ENCODE results near the gene CSPG5.

The CSPG5 gene

DNA sequence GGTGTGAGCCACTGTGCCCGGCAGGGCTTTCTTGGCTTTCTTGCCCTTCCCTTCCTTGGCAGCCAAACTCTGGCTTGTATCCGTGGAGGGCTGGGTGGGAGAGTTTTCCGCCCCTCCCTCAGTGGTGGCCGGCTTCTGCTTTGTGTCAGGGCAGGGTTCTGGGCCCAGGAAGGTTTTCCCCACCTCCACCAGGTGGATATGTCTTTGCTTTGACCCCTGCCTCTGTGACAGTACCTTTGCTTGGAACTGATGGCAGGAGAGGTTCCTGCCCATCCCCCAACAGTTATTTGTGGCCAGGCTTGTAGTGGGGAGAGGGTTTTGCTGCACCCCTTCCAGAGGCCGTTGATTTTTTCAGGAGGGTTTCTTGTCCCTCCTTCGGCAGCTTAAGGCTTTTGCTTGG is 24.3 kb downstream of the CSPG5 start:
- H3K27ac ChIP-seq (ENCODE audit: low read depth, low read length), result no peak overlapping the region
- no peaks in the 10 kb centered on the region for H3K27me3 ChIP-seq (ENCODE audit: control insufficient read depth, insufficient read depth, low read length)
- no peak overlapping the region for H3K4me3 ChIP-seq (ENCODE audit: low read length)
- H3K36me3 ChIP-seq (ENCODE audit: control insufficient read depth, insufficient read depth, low read length), result no peaks in the 10 kb centered on the region
- H3K9ac ChIP-seq (ENCODE audit: low read length), result no peak overlapping the region
- H3K4me1 ChIP-seq (ENCODE audit: control insufficient read depth, insufficient read depth, low read length), result no peaks in the 10 kb centered on the region

GRCh38 chr3:47553407-47553806 is 25.3 kb downstream of the CSPG5 start:
- Histone ChIP-seq H3K9ac (ENCODE audit: low read length) (no peak overlapping the region), H3K27ac (ENCODE audit: low read depth, low read length) (no peak overlapping the region)

DNA sequence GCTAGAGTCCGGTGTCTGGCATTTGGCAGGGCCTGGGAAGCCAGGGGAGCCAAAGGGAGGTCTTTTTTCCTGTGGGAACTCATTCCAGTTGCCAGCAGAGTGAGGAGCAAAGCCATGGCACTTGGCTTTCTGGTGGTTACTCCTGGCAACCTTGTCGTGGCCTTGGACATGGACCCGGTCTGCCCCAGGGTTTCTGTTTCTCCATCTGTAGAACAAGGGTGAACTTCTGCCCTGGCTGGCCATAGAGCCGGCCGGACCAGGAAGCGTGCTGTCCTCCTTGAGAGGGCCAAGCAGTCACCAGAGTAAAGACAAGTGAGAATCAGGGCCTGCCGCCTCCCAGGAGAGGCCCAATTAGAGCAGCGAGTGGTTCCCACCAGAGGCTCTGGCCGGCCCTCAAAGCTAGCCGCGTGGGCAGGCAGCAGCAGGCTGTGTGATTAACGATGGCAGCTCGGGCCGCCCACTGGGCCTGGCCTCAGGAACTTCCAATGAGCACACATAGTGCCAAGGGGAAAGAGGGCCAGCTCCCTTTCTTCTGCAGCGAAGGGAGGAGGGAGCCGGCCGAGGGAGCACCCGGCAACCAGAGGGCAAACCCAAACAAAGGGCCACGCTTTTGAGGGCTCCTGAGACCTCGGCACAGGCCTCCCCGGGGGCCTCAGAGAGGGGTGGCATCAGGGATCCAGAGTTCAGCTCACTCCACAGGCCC is 36.0 kb downstream of the CSPG5 start:
- Histone ChIP-seq H3K9ac (ENCODE audit: low read length) (no peak overlapping the region), H3K4me1 (ENCODE audit: control insufficient read depth, insufficient read depth, low read length) (peaks cover 10% of the 10 kb centered on the region), H3K4me3 (ENCODE audit: low read length) (no peak overlapping the region), H3K27ac (ENCODE audit: low read depth, low read length) (peak overlapping the region; percentile 57), H3K36me3 (ENCODE audit: control insufficient read depth, insufficient read depth, low read length) (no peaks in the 10 kb centered on the region), H3K27me3 (ENCODE audit: control insufficient read depth, insufficient read depth, low read length) (no peaks in the 10 kb centered on the region)

More at GRCh38 chr3:47553407-47553806, 25.3 kb downstream of the CSPG5 start:
- Histone ChIP-seq H3K4me3 (ENCODE audit: low read length) (no peak overlapping the region), H3K27me3 (ENCODE audit: control insufficient read depth, insufficient read depth, low read length) (no peaks in the 10 kb centered on the region), H3K4me1 (ENCODE audit: control insufficient read depth, insufficient read depth, low read length) (no peaks in the 10 kb centered on the region), H3K36me3 (ENCODE audit: control insufficient read depth, insufficient read depth, low read length) (no peaks in the 10 kb centered on the region)

DNA sequence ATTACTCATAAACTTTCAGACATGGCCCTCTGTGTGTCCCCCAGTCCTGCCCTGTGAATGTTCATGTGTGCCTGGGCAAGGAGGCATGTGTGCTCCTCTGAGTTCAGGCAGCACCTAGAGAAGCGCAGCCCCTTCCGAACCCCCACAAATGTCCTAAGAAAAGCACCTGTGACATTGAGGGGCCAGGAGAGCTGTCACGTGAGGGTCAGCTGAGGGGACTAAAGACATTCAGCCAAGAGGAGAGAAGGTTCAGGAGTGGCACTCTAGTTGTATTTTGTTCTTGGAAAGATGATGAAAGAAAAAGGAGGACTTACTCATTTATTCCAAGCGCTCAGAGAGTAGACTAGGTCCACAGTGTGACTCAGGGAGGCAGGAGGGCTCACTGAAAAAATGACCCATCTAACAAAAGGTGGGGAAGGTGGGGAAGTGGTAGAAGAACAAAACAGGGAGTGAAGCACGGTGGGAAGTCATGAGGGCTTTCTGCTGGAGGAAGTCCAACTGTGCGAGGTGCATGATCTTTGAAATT is 37.0 kb downstream of the CSPG5 start:
- H3K36me3 ChIP-seq (ENCODE audit: control insufficient read depth, insufficient read depth, low read length), result no peaks in the 10 kb centered on the region
- H3K27me3 ChIP-seq (ENCODE audit: control insufficient read depth, insufficient read depth, low read length), result no peaks in the 10 kb centered on the region
- no peak overlapping the region for H3K27ac ChIP-seq (ENCODE audit: low read depth, low read length)
- H3K9ac ChIP-seq (ENCODE audit: low read length), result no peak overlapping the region
- peaks cover 10% of the 10 kb centered on the region for H3K4me1 ChIP-seq (ENCODE audit: control insufficient read depth, insufficient read depth, low read length)
- no peak overlapping the region for H3K4me3 ChIP-seq (ENCODE audit: low read length)

DNA sequence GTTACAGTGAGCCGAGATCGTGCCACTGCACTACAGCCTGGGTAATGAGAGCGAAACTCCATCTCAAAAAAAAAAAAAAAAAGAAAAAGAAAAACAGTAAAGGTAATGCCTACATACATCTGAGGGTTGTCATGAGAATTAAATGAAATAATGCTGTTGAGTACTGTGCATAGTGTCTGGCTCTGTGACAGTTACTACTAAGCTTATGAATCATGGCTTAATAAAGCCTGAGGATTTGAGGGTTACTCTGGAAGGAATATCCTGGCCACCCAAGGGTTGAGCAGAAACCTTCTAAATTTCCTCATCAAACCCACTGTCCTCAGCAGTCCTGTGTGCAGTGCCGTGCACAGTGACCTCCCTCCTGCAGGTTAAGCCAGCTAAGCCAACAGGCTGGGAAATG is 38.4 kb downstream of the CSPG5 start:
- Histone ChIP-seq H3K27ac (ENCODE audit: low read depth, low read length) (no peak overlapping the region), H3K36me3 (ENCODE audit: control insufficient read depth, insufficient read depth, low read length) (no peaks in the 10 kb centered on the region), H3K4me1 (ENCODE audit: control insufficient read depth, insufficient read depth, low read length) (peaks cover 10% of the 10 kb centered on the region), H3K4me3 (ENCODE audit: low read length) (no peak overlapping the region), H3K27me3 (ENCODE audit: control insufficient read depth, insufficient read depth, low read length) (no peaks in the 10 kb centered on the region), H3K9ac (ENCODE audit: low read length) (no peak overlapping the region)

GRCh38 chr3:47536967-47537366 is 41.7 kb downstream of the CSPG5 start:
- Histone ChIP-seq H3K4me3 (ENCODE audit: low read length) (no peak overlapping the region), H3K27ac (ENCODE audit: low read depth, low read length) (no peak overlapping the region), H3K36me3 (ENCODE audit: control insufficient read depth, insufficient read depth, low read length) (no peaks in the 10 kb centered on the region), H3K9ac (ENCODE audit: low read length) (no peak overlapping the region), H3K4me1 (ENCODE audit: control insufficient read depth, insufficient read depth, low read length) (no peaks in the 10 kb centered on the region), H3K27me3 (ENCODE audit: control insufficient read depth, insufficient read depth, low read length) (no peaks in the 10 kb centered on the region)

DNA sequence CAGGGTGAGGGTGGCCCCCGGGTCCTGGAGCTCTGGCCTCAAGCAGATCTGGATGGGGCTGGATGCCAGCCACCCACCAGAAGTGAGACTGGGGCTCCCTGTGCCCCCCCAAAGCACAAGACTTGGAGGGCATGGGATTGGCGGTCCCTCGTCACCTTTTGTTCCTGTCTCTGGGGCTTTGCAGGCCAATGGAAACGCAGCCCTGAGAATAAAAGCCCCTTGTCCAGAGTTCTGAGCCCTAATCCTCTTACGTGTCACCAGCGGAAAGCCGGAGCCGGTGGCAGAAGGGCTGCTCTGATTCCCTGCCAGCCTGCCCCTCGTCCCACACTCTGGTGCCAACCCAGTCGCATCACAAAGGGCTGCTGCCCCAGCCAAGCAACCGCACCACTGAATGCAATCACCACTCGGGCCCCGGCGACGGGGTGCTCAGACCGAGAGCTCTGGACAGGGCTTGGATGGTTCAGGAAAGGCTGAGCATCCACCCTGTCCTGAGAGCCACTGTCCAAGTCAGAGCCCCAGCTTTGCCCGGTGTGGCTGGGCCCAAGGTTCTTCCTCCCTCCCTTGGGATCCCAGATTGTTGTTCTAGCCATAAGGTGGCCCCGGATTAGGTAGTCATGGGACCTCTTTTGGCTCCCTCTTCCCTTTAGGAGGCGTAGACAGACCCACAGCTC is 42.3 kb downstream of the CSPG5 start:
- no peaks in the 10 kb centered on the region for H3K36me3 ChIP-seq (ENCODE audit: control insufficient read depth, insufficient read depth, low read length)
- no peaks in the 10 kb centered on the region for H3K4me1 ChIP-seq (ENCODE audit: control insufficient read depth, insufficient read depth, low read length)
- no peaks in the 10 kb centered on the region for H3K27me3 ChIP-seq (ENCODE audit: control insufficient read depth, insufficient read depth, low read length)
- H3K27ac ChIP-seq (ENCODE audit: low read depth, low read length), result no peak overlapping the region
- no peak overlapping the region for H3K4me3 ChIP-seq (ENCODE audit: low read length)
- H3K9ac ChIP-seq (ENCODE audit: low read length), result no peak overlapping the region

- H3K4me3 ChIP-seq (ENCODE audit: low read length), result no peak overlapping the region
- H3K27me3 ChIP-seq (ENCODE audit: control insufficient read depth, insufficient read depth, low read length), result no peaks in the 10 kb centered on the region
- H3K27ac ChIP-seq (ENCODE audit: low read depth, low read length), result no peak overlapping the region
- no peaks in the 10 kb centered on the region for H3K36me3 ChIP-seq (ENCODE audit: control insufficient read depth, insufficient read depth, low read length)
- H3K9ac ChIP-seq (ENCODE audit: low read length), result no peak overlapping the region
- no peaks in the 10 kb centered on the region for H3K4me1 ChIP-seq (ENCODE audit: control insufficient read depth, insufficient read depth, low read length)
Measured at GRCh38 chr3:47533996-47534454, 44.6 kb downstream of the CSPG5 start.

GRCh38 chr3:47533481-47533880 is 45.2 kb downstream of the CSPG5 start:
- Histone ChIP-seq H3K4me3 (ENCODE audit: low read length) (no peak overlapping the region), H3K27me3 (ENCODE audit: control insufficient read depth, insufficient read depth, low read length) (no peaks in the 10 kb centered on the region), H3K36me3 (ENCODE audit: control insufficient read depth, insufficient read depth, low read length) (no peaks in the 10 kb centered on the region), H3K4me1 (ENCODE audit: control insufficient read depth, insufficient read depth, low read length) (no peaks in the 10 kb centered on the region), H3K27ac (ENCODE audit: low read depth, low read length) (no peak overlapping the region), H3K9ac (ENCODE audit: low read length) (no peak overlapping the region)

DNA sequence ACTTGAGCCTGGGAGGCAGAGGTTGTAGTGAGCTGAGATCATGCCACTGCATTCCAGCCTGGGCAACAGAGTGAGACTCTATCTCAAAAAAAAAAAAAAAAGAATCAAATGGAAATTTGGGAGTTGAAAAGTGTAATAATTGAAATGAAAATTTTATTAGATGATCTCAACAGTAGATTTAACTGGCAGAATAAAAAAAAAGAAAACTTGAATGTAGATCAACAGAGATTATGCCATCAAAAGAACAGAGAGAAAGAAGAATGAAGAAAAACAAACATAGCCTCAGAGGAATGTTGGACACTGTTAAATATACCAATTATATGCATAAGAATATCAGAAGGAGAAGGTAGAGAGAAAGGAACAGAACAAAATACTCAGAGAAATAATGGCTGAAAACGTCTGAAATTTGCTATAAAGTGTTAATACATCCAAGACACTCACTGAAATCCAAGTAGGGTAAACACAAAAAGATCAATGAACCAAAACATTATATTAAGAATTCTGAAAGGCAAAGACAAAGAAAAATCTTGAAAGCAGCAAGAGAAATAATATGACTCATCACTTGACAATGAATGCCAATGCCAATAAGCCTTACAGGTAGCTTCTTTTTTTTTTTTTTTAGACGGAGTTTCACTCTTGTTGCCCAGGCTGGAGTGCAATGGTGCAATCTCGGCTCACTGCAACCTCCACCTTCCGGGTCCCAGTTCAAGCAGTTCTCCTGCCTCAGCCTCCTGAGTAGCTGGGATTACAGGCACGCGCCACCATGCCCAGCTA is 50.5 kb downstream of the CSPG5 start:
- H3K27ac ChIP-seq (ENCODE audit: low read depth, low read length), result no peak overlapping the region
- H3K27me3 ChIP-seq (ENCODE audit: control insufficient read depth, insufficient read depth, low read length), result no peaks in the 10 kb centered on the region
- no peak overlapping the region for H3K4me3 ChIP-seq (ENCODE audit: low read length)
- H3K4me1 ChIP-seq (ENCODE audit: control insufficient read depth, insufficient read depth, low read length), result no peaks in the 10 kb centered on the region
- no peak overlapping the region for H3K9ac ChIP-seq (ENCODE audit: low read length)
- no peaks in the 10 kb centered on the region for H3K36me3 ChIP-seq (ENCODE audit: control insufficient read depth, insufficient read depth, low read length)

DNA sequence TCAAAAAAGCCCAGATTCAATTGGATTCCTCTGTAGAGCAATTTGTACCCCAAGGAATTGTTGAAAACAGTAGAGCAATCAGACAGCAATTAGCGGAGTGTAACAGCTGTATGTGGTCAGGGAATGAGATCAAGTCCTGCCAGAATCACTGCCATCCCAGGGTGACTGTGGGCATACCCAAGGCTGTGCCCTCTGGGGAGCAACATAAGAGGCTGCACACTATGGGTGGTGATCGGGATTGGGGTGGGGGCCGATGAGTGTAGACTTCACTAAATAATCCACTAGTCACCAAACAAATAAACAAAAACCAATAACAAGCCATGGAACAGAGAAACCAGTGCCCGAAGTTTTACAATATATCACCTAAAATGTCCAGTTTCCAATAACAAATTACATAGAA is 53.0 kb downstream of the CSPG5 start:
- Histone ChIP-seq H3K9ac (ENCODE audit: low read length) (no peak overlapping the region), H3K4me3 (ENCODE audit: low read length) (no peak overlapping the region), H3K4me1 (ENCODE audit: control insufficient read depth, insufficient read depth, low read length) (no peaks in the 10 kb centered on the region), H3K27me3 (ENCODE audit: control insufficient read depth, insufficient read depth, low read length) (no peaks in the 10 kb centered on the region), H3K36me3 (ENCODE audit: control insufficient read depth, insufficient read depth, low read length) (no peaks in the 10 kb centered on the region), H3K27ac (ENCODE audit: low read depth, low read length) (no peak overlapping the region)

DNA sequence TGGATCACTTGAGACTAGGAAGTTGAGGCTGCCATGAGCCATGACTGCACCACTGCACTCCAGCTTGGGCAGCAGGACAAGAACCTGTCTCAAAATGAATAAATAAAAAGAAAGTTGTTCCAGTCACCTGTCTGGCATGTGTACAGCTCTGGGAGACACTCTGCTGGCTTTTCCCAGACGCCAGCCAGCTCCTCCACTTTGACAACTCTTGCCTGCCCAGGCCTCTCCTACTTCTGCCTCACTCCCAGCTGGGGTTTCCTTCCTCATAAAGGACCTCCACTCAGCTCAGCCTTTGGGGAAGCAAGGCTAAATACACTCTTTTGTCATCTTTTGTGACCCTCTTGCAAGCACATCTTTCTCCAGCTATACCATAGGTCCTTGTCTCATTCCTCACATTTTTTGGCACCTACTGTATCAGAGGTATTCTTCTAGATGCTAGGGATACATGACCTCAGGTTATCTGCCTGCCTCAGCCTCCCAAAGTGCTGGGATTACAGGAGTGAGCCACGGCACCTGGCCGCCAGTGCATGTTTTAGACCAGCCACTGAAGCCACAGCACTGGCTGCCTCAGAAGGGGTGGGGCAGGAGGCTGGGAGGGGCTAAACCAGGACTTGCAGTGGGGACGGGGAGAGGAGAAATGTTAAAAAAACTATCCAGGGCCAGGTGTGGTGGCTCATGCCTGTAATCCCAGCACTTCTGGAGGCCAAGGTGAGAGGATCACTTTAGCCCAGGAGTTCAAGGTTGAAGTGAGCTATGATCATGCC is 55.2 kb downstream of the CSPG5 start:
- no peak overlapping the region for H3K9ac ChIP-seq (ENCODE audit: low read length)
- H3K36me3 ChIP-seq (ENCODE audit: control insufficient read depth, insufficient read depth, low read length), result no peaks in the 10 kb centered on the region
- no peaks in the 10 kb centered on the region for H3K27me3 ChIP-seq (ENCODE audit: control insufficient read depth, insufficient read depth, low read length)
- no peak overlapping the region for H3K4me3 ChIP-seq (ENCODE audit: low read length)
- H3K27ac ChIP-seq (ENCODE audit: low read depth, low read length), result no peak overlapping the region
- no peaks in the 10 kb centered on the region for H3K4me1 ChIP-seq (ENCODE audit: control insufficient read depth, insufficient read depth, low read length)
